RCC 7860 (cell line): Measurements from ENCODE around the gene SHB.

Experiments used
- DNase-seq: peaks from one replicate; pipeline ENCODE4 v3.0.0-alpha.2; 2015; ENCODE audit warnings: low spot score
- FAIRE-seq: peaks from 2 replicates; lab custom pipeline; 2012; peaks lifted over from hg19 to GRCh38; lab: Jason Lieb, UNC

SHB gene

GRCh38 chr9:37943345-37944265 lies 125.4 kb downstream of the SHB start:
- peak; percentile 86 for FAIRE-seq
- peak; percentile 72 for DNase-seq

- FAIRE-seq = no peak
- DNase-seq = no peak
Measured at GRCh38 chr9:37942621-37943344, 126.2 kb downstream of the SHB start.

GRCh38 chr9:37941253-37941652 lies 127.8 kb downstream of the SHB start:
- FAIRE-seq = no peak
- no peak for DNase-seq

- FAIRE-seq = no peak
- DNase-seq = no peak
Measured at GRCh38 chr9:37939575-37940095, 129.4 kb downstream of the SHB start.

GRCh38 chr9:37938121-37938891 lies 130.7 kb downstream of the SHB start:
- peak; percentile 78 for DNase-seq
- FAIRE-seq = peak; percentile 53

- no peak for DNase-seq
- no peak for FAIRE-seq
Measured at GRCh38 chr9:37937366-37937765, 131.7 kb downstream of the SHB start.

- FAIRE-seq (no peak), DNase-seq (no peak)
Measured at GRCh38 chr9:37936965-37937364, 132.1 kb downstream of the SHB start.

GRCh38 chr9:37936376-37936775 lies 132.7 kb downstream of the SHB start:
- FAIRE-seq = no peak

GRCh38 chr9:37935096-37935495 lies 133.9 kb downstream of the SHB start:
- DNase-seq (no peak), FAIRE-seq (no peak)

More at GRCh38 chr9:37936376-37936775, 132.7 kb downstream of the SHB start:
- DNase-seq = no peak

- FAIRE-seq = no peak
- no peak for DNase-seq
Measured at GRCh38 chr9:37931592-37931991, 137.4 kb downstream of the SHB start.

GRCh38 chr9:37929441-37929895 lies 139.6 kb downstream of the SHB start:
- FAIRE-seq (peak; percentile 72), DNase-seq (peak; percentile 68)

- FAIRE-seq (no peak), DNase-seq (no peak)
Measured at GRCh38 chr9:37928552-37929430, 140.2 kb downstream of the SHB start.

GRCh38 chr9:37927601-37928551 lies 141.2 kb downstream of the SHB start:
- no peak for FAIRE-seq
- DNase-seq = no peak

GRCh38 chr9:37927132-37927531 lies 141.9 kb downstream of the SHB start:
- FAIRE-seq (no peak), DNase-seq (no peak)

- FAIRE-seq (no peak), DNase-seq (peak; percentile 45)
Measured at GRCh38 chr9:37926737-37927118, 142.3 kb downstream of the SHB start.

- DNase-seq = peak; percentile 56
- FAIRE-seq = no peak
Measured at GRCh38 chr9:37925786-37926736, 143.0 kb downstream of the SHB start.

- no peak for FAIRE-seq
Measured at GRCh38 chr9:37925006-37925405, 144.0 kb downstream of the SHB start.

GRCh38 chr9:37924538-37924937 lies 144.5 kb downstream of the SHB start:
- no peak for DNase-seq
- no peak for FAIRE-seq

More at GRCh38 chr9:37925006-37925405, 144.0 kb downstream of the SHB start:
- DNase-seq = no peak
